Upper lobe of left lung (tissue), 4 donors: ENCODE measurements around the gene CCT8.

Experiments used
- CTCF ChIP-seq, 6 experiments: fragments of 450-650 bp in 4 of 6; fragments of 200-600 bp in 2 of 6; sonication (generic) in 2 of 6; IDR thresholded peaks; one replicate each; pipeline ENCODE4 v1.5.1; 2016 to 2019; ENCODE audit warnings: antibody characterized with exemption in 6 of 6
- EP300 ChIP-seq, 4 donors: sonication (generic); formaldehyde crosslinking; IDR thresholded peaks; one replicate each; pipeline ENCODE4 v1.5.1; 2017; ENCODE audit warnings: antibody characterized with exemption in 4 of 4, control low read depth in 2 of 4
- POLR2AphosphoS5 ChIP-seq, 2 donors: sonication (generic); formaldehyde crosslinking; IDR thresholded peaks; one replicate each; pipeline ENCODE4 v1.5.1; 2017; ENCODE audit warnings: antibody characterized with exemption in 2 of 2

- no peak for TF ChIP-seq CTCF (IDR thresholded peaks at IDR 0.05)
- no peak for TF ChIP-seq POLR2AphosphoS5 (IDR thresholded peaks at IDR 0.05)
- TF ChIP-seq EP300 (IDR thresholded peaks at IDR 0.05) = no peak
Observed at GRCh38 chr21:29078869-29079767, 5.7 kb upstream of the CCT8 start.
